Endothelial cell of umbilical vein (primary cell): ENCODE data around the gene MUC20. TPM values are rescaled to one million over a fixed set of nuclear protein-coding genes. Genes with fewer than 3 reads are reported as not detected.

Experiments
- BruUV-seq: library from RNA; stranded (reverse); fragments of 400-500 nt; replicated peaks from 2 replicates; lab custom pipeline; 2021; lab: Mats Ljungman, UMichigan
- CTCF ChIA-PET: fragments of 300-600, 350-600 bp; sonication (Branson Sonifier 250); formaldehyde crosslinking; loops from one replicate; lab custom pipeline; 2021; ENCODE audit warnings: antibody characterized with exemption, inconsistent platforms; lab: Charles Lee
- POLR2A ChIA-PET: fragments of 300-600, 350-600 bp; sonication (Branson Sonifier 250); formaldehyde crosslinking; loops from one replicate; lab custom pipeline; 2021; ENCODE audit warnings: antibody characterized with exemption, inconsistent platforms; lab: Charles Lee
- DNase-seq: peaks from one replicate; pipeline ENCODE4 v3.0.0-alpha.2; 2011; ENCODE audit warnings: low read depth, low spot score
- FAIRE-seq: peaks from 2 replicates; lab custom pipeline; 2011; peaks lifted over from hg19 to GRCh38; lab: Jason Lieb, UNC
- H2AFZ ChIP-seq: 2 replicates; pipeline ENCODE4 v1.6.0; 2012; ENCODE audit warnings: low read depth, low read length, control low read depth, inconsistent platforms
- H3K27ac ChIP-seq: 2 replicates; pipeline ENCODE4 v1.5.1; 2011; ENCODE audit warnings: low read depth, mild to moderate bottlenecking, control low read depth, low read length, moderate library complexity; ENCODE audit not compliant: insufficient read depth
- H3K27me3 ChIP-seq, 2 experiments: 2 replicates each; pipeline versions ENCODE4 v1.6.0 to v1.6.1; 2011; ENCODE audit warnings: low read length in 2 of 2, mixed read lengths in 1 of 2; ENCODE audit not compliant: control insufficient read depth in 2 of 2, insufficient read depth in 2 of 2
- H3K36me3 ChIP-seq, 2 experiments: 2 replicates in 1 of 2; 3 replicates in 1 of 2; pipeline ENCODE4 v1.5.1; 2011; ENCODE audit warnings: low read length in 2 of 2, mild to moderate bottlenecking in 1 of 2, moderate library complexity in 1 of 2; ENCODE audit not compliant: control insufficient read depth in 2 of 2, insufficient read depth in 2 of 2; ENCODE audit errors: extremely low read depth in 1 of 2
- H3K4me1 ChIP-seq: 3 replicates; pipeline ENCODE4 v1.5.1; 2011; ENCODE audit warnings: mild to moderate bottlenecking, low read length; ENCODE audit not compliant: control insufficient read depth, insufficient read depth; ENCODE audit errors: extremely low read depth
- H3K4me2 ChIP-seq: 2 replicates; pipeline ENCODE4 v1.6.1; 2011; ENCODE audit warnings: low read length, control low read depth, mixed read lengths; ENCODE audit not compliant: insufficient read depth
- H3K4me3 ChIP-seq, 3 experiments: fragments of 200-600 bp in 1 of 3; sonication (generic), shearing (Covaris generic) in 1 of 3; replicated peaks in 1 of 3; 2 replicates each; pipeline ENCODE4 v1.5.1; 2011 to 2016; ENCODE audit warnings: control low read depth in 3 of 3, low read length in 3 of 3, mild to moderate bottlenecking in 2 of 3, inconsistent platforms in 1 of 3, low read depth in 1 of 3, moderate library complexity in 1 of 3; ENCODE audit not compliant: insufficient read depth in 1 of 3
- H3K79me2 ChIP-seq: 2 replicates; pipeline ENCODE4 v1.6.0; 2012; ENCODE audit warnings: low read length, inconsistent platforms; ENCODE audit not compliant: control insufficient read depth, insufficient read depth
- H3K9ac ChIP-seq: replicated peaks from 2 replicates; pipeline ENCODE3; 2011; ENCODE audit warnings: low read length, control low read depth; ENCODE audit not compliant: insufficient read depth; ENCODE audit errors: extremely low read depth
- H3K9me1 ChIP-seq: replicated peaks from 3 replicates; pipeline ENCODE4 v1.6.0; 2011; ENCODE audit warnings: mild to moderate bottlenecking, low read length; ENCODE audit not compliant: control insufficient read depth, insufficient read depth; ENCODE audit errors: extremely low read depth
- H3K9me3 ChIP-seq: replicated peaks from 2 replicates; pipeline ENCODE4 v1.5.1; 2012; ENCODE audit warnings: low read length, inconsistent platforms; ENCODE audit not compliant: control insufficient read depth, insufficient read depth
- H4K20me1 ChIP-seq: replicated peaks from 2 replicates; pipeline ENCODE3; 2011; ENCODE audit warnings: mild to moderate bottlenecking, low read length; ENCODE audit not compliant: control insufficient read depth, insufficient read depth; ENCODE audit errors: extremely low read depth
- EZH2 ChIP-seq: IDR thresholded peaks from 2 replicates; pipeline ENCODE4 v1.6.1; 2012; ENCODE audit warnings: borderline replicate concordance, low read depth, mild to moderate bottlenecking, moderate library complexity, low read length, inconsistent platforms; ENCODE audit not compliant: severe bottlenecking
- FOS ChIP-seq: IDR thresholded peaks from 2 replicates; pipeline ENCODE4 v1.6.1; 2011; ENCODE audit warnings: mild to moderate bottlenecking, low read length, moderate library complexity, borderline replicate concordance; ENCODE audit not compliant: insufficient read depth
- GATA2 ChIP-seq: IDR thresholded peaks from 2 replicates; pipeline ENCODE4 v1.7.0; 2011; ENCODE audit warnings: low read depth, mild to moderate bottlenecking, moderate library complexity, mixed read lengths, low read length; ENCODE audit not compliant: insufficient read length, insufficient read depth
- JUN ChIP-seq: IDR thresholded peaks from 2 replicates; pipeline ENCODE4 v1.6.1; 2011; ENCODE audit warnings: borderline replicate concordance, low read depth; ENCODE audit not compliant: insufficient read length, insufficient read depth
- MYC ChIP-seq: IDR thresholded peaks from one replicate; pipeline ENCODE4 v1.6.1; 2011; ENCODE audit warnings: mild to moderate bottlenecking, low read depth, low read length
- POLR2A ChIP-seq: IDR thresholded peaks from 2 replicates; pipeline ENCODE4 v1.6.1; 2012; ENCODE audit warnings: low read depth, mild to moderate bottlenecking, control low read depth, low read length
- POLR2AphosphoS5 ChIP-seq: IDR thresholded peaks from 2 replicates; pipeline ENCODE4 v1.6.1; 2012; ENCODE audit warnings: low read depth, mild to moderate bottlenecking, control low read depth, low read length, moderate library complexity; ENCODE audit not compliant: insufficient read depth
- dilution Hi-C: fragments of 300-500 bp; cut with MboI; formaldehyde crosslinking; loops from one replicate; pipeline ENCODE4 v1.15.0; 2019; ENCODE audit warnings: low sequenced_read_pairs; ENCODE audit not compliant: extremely low pct_ligation_motif_present
- intact Hi-C: fragments of 100-400 bp; cut with micrococcal nuclease; formaldehyde crosslinking; loops from one replicate; pipeline ENCODE4 v1.10.0; 2022
- polyA plus RNA-seq, 4 experiments: library from polyadenylated mRNA; depleted of rRNA in 3 of 4; stranded (reverse) in 3 of 4; unstranded in 1 of 4; fragments of >200 nt; gene quantifications; 2 replicates each; pipeline versions ENCODE4 v1.2.1 to v1.2.3, GENCODE V29; 2011 to 2012; ENCODE audit warnings: missing spikeins in 1 of 4
- total RNA-seq: library from RNA; stranded (reverse); gene quantifications from 2 replicates; pipeline ENCODE4 v1.2.3, GENCODE V29; 2021
- TF ChIP-seq, protein P1 (sequence below): IDR thresholded peaks from 2 replicates; pipeline ENCODE4 v1.6.1; 2011; ENCODE audit not compliant: insufficient read depth, insufficient read length
- TF ChIP-seq, protein P2 (sequence below), 2 donors: IDR thresholded peaks; 1 replicate in 1 of 2; 2 replicates in 1 of 2; pipeline ENCODE4 v1.5.1; 2011; ENCODE audit warnings: low read length in 2 of 2, mild to moderate bottlenecking in 2 of 2, moderate library complexity in 2 of 2, control low read depth in 1 of 2, inconsistent platforms in 1 of 2, low read depth in 1 of 2; ENCODE audit not compliant: insufficient read depth in 1 of 2; ENCODE audit errors: extremely low read depth in 1 of 2

Gene MUC20
- total and polyA plus RNA-seq, 2 donors (not counting 3 experiments of a cell fraction or from before 2014, with no cell fraction given) = 0.62 TPM; not detected in 1

DNA sequence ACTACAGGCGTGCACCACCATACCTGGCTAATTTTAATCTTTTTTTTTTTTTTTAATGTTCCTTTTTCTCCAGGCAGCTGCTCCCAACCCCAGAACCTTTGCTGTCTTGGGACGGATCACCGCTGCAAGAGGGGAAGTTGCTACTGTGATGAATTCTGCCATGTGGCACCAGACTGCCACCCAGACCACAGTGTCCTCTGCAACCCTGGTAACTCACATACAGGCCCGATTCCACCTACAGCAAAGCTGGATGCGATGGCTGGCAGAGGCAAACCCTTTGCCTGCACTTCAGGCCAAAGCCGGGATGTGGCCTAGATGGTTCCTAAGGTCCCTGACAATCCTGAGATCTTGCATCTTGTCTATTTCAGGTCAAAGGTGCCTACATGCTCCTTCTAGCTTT, 12.7 kb upstream of the MUC20 start:
- peaks cover 0 to 4% of the 10 kb centered on the region in 2 experiments for H3K27me3 ChIP-seq
- FAIRE-seq (no peak), DNase-seq (no peak)
- dilution Hi-C loops (no loop called here), intact Hi-C loops (no loop called here)
- ChIA-PET POLR2A (no interaction called here), CTCF (interaction anchor here (0.6 to 2.3 kb wide), 3 partner anchors 9 to 439 kb away, joined by 3 to 7 read pairs (median 3); no protein-coding TSS in a partner anchor)
- BruUV-seq = no TSS peak
- TF ChIP-seq FOS (no peak), POLR2AphosphoS5 (no peak), EZH2 (no peak), POLR2A (no peak), GATA2 (no peak), JUN (no peak), MYC (no peak)
- TF ChIP-seq, protein P1, sequence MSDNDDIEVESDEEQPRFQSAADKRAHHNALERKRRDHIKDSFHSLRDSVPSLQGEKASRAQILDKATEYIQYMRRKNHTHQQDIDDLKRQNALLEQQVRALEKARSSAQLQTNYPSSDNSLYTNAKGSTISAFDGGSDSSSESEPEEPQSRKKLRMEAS = no peak
- TF ChIP-seq, protein P2, sequence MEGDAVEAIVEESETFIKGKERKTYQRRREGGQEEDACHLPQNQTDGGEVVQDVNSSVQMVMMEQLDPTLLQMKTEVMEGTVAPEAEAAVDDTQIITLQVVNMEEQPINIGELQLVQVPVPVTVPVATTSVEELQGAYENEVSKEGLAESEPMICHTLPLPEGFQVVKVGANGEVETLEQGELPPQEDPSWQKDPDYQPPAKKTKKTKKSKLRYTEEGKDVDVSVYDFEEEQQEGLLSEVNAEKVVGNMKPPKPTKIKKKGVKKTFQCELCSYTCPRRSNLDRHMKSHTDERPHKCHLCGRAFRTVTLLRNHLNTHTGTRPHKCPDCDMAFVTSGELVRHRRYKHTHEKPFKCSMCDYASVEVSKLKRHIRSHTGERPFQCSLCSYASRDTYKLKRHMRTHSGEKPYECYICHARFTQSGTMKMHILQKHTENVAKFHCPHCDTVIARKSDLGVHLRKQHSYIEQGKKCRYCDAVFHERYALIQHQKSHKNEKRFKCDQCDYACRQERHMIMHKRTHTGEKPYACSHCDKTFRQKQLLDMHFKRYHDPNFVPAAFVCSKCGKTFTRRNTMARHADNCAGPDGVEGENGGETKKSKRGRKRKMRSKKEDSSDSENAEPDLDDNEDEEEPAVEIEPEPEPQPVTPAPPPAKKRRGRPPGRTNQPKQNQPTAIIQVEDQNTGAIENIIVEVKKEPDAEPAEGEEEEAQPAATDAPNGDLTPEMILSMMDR (IDR thresholded peaks at IDR 0.05; ENCODE audit: extremely low read depth in 1 of 2, insufficient read depth in 1 of 2, low read depth in 1 of 2, low read length in 2 of 2) = no peak
- no peaks in the 10 kb centered on the region for H3K9me1 ChIP-seq
- H3K9ac ChIP-seq = no peak overlapping the region
- no peaks in the 10 kb centered on the region for H3K4me1 ChIP-seq
- H4K20me1 ChIP-seq = no peaks in the 10 kb centered on the region
- no peak overlapping the region for H2AFZ ChIP-seq
- no peaks in the 10 kb centered on the region for H3K79me2 ChIP-seq
- H3K4me3 ChIP-seq = no peak overlapping the region
- no peaks in the 10 kb centered on the region for H3K9me3 ChIP-seq
- H3K36me3 ChIP-seq = no peaks in the 10 kb centered on the region
- H3K27ac ChIP-seq = no peak overlapping the region
- no peak overlapping the region for H3K4me2 ChIP-seq
